ENCODE results near the gene HEXB.

The HEXB gene

GRCh38 chr5:74655716-74656115, 29.3 kb upstream of the HEXB start:
- no peak for DNase-seq (ENCODE audit: low spot score)
- in situ Hi-C loops (cut with MboI; ENCODE audit: low pct_unique_long_range_greater_than_20kb, low sequenced_read_pairs, unreplicated experiment): loop anchor here (25.0 kb wide), 1 partner anchor 1068 kb away; no protein-coding TSS in a partner anchor
- TF ChIP-seq CTCF (IDR thresholded peaks at IDR 0.05; ENCODE audit: extremely low read depth, insufficient read depth, missing control alignments): no peak

GRCh38 chr5:74657165-74657564, 27.9 kb upstream of the HEXB start:
- TF ChIP-seq CTCF (IDR thresholded peaks at IDR 0.05; ENCODE audit: extremely low read depth, insufficient read depth, missing control alignments): no peak
- in situ Hi-C loops (cut with MboI; ENCODE audit: low pct_unique_long_range_greater_than_20kb, low sequenced_read_pairs, unreplicated experiment): loop anchor here (25.0 kb wide), 1 partner anchor 1070 kb away; no protein-coding TSS in a partner anchor
- no peak for DNase-seq (ENCODE audit: low spot score)

DNA sequence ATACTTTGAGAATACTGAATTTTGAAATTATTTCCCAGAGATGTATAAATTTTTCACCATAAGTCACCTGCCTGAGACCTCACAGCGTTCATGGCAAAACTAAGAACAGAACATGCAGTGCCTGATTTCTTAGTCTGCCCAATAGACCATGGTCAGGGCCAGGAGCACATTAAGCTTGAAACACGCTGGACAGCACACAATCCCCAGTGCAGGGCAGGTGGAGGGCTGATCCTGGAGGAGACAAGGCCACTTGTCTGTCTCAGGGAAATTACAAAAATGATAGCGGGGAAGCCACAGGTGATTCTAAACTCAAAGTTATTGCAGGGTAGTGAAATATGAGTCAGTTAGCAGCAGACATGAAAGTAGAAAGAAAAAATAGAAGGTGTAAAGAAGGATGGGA, 25.9 kb upstream of the HEXB start:
- no peak for TF ChIP-seq CTCF (IDR thresholded peaks at IDR 0.05; ENCODE audit: extremely low read depth, insufficient read depth, missing control alignments)
- no peak for DNase-seq (ENCODE audit: low spot score)
- in situ Hi-C loops (cut with MboI; ENCODE audit: low pct_unique_long_range_greater_than_20kb, low sequenced_read_pairs, unreplicated experiment): loop anchor here (25.0 kb wide), 1 partner anchor 1072 kb away; no protein-coding TSS in a partner anchor

DNA sequence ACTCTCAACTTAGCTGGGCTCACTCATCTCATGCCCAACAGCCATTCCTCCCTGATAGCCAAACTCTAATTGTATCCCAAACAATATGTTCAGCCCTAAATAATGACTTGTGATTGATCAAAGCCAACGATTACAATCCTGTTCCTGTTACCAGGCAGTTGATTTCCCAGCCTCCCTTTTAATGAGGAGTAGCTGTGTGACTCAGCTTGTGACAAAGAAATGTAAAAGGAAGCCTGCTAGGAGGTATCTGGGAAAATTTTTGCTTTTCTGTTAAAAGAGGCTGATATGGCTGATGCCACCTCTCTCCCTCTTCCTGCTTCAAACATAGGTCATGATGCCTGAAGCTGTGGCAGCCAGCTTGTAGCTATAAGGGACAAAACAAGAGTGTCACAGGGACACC, 24.9 kb upstream of the HEXB start:
- TF ChIP-seq CTCF (IDR thresholded peaks at IDR 0.05; ENCODE audit: extremely low read depth, insufficient read depth, missing control alignments): no peak
- in situ Hi-C loops (cut with MboI; ENCODE audit: low pct_unique_long_range_greater_than_20kb, low sequenced_read_pairs, unreplicated experiment): loop anchor here (10.0 to 25.0 kb wide), 2 partner anchors 255 to 1073 kb away; no protein-coding TSS in a partner anchor
- DNase-seq (ENCODE audit: low spot score): no peak

DNA sequence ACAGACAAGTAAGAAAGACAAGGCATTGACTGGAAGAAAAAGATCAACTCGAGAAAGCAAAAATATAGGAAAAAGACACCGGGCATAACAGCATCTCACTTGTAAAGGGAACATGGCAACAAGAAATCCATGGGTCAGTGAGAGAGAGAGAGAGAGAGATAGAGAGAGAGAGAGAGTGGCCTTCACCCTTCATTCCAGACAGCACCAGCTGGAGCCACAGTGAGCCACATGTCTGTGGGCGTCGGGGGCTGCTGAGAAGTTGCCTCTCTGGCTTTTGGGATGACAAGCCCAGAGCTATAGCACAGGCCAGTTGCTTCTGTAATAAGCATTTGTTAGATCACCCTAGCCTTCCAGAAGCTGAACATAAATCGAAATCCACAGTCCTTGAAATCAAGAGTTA, 24.2 kb upstream of the HEXB start:
- no peak for TF ChIP-seq CTCF (IDR thresholded peaks at IDR 0.05; ENCODE audit: extremely low read depth, insufficient read depth, missing control alignments)
- in situ Hi-C loops (cut with MboI; ENCODE audit: low pct_unique_long_range_greater_than_20kb, low sequenced_read_pairs, unreplicated experiment): loop anchor here (10.0 to 25.0 kb wide), 2 partner anchors 254 to 1074 kb away; no protein-coding TSS in a partner anchor
- no peak for DNase-seq (ENCODE audit: low spot score)

- in situ Hi-C loops (cut with MboI; ENCODE audit: low pct_unique_long_range_greater_than_20kb, low sequenced_read_pairs, unreplicated experiment): loop anchor here (10.0 to 25.0 kb wide), 2 partner anchors 250 to 1077 kb away; no protein-coding TSS in a partner anchor
- DNase-seq (ENCODE audit: low spot score): no peak
- no peak for TF ChIP-seq CTCF (IDR thresholded peaks at IDR 0.05; ENCODE audit: extremely low read depth, insufficient read depth, missing control alignments)
Measured at GRCh38 chr5:74664551-74664950, 20.5 kb upstream of the HEXB start.
